ENCODE measurements around the gene MSI1.
A peak's percentile ranks its signal among the peaks of the same experiment; 100 is the strongest.

Gene MSI1

DNA sequence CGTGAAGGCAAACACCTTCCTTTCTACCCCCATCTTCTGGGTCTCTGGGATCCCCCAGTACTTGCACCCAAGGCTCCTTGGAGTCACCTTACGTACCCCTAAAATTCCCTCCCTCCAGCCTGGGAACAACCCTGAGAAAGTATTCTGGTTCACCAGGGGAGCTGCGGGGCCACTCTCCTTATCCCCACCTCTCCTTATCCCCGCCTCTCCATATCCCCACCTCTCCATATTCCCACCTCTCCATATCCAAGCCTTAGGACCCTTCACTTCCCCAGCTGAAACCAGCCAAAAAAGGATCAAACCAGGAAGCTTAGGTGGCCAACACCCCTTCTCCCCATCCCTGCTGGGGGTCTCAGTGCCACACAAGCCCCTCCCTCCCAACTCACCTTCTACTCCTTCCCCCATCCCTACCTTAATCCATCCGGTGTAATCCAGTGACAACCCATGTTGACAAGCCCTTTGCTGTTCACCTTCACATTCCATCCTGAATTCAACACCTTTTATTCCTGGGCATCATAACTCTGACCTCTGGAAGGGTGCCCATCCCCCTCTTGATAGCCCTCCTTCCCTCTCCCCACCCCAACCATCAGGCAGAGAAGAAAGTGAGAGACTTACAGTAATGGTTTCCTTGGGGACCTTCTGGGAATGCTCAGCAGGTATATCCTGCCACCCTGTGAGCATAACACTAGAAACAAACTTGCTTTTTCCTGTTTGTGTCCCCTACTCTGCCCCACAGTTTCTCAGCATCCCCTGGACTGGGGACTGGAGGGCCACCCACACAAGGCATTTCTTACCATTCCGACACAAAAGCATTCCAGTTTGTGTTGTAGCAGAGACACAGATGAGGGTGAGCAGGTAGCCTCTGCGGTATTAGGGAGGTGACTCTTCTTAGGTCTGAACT is 1.6 kb upstream of the MSI1 start:
- TF ChIP-seq JUND (IDR thresholded peaks at IDR 0.05; ENCODE audit: low read depth), result no peak
- no peak for DNase-seq (ENCODE audit: low read depth in 1 of 2, low spot score in 1 of 2)
- in situ Hi-C loops (cut with HindIII; ENCODE audit: low pct_unique_long_range_greater_than_20kb, low sequenced_read_pairs), result no loop called here

DNA sequence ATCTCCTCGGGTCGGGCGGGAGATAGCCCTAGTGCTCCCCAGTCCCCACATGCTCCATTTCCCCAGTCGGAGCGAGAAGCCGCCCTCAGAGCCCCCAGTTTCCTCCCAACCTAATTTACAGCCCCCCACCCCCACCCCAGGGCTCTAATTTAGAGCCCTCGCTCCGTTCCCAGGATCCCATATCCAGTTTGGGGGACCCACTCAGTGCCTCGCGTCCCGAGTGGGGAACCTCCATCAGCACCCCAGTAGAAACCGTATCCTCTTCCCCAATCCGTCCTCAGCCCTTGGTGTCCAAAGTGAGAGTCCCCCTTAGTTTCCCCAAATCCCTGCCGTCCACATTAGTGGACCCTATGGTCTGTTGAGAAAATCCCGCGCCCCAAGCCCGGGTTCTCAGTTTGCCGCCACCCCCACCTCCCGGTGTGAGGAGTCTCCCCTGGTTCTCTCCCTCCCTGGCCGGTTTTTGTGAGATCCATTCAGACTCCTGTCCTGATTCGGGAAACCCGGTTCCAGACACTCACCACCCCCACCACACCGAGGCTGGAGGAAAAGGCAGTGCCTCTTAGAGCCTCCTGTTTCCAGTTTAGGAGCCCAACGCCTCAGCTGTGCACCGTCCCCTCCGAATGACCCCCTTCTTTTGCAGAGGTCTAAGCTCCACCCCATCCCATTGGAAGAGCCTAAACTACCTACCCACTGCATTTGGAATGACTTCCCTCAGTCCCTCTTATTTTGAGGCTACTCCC is 809 bp upstream of the MSI1 start:
- DNase-seq (ENCODE audit: low read depth in 1 of 2, low spot score in 1 of 2), result no peak
- in situ Hi-C loops (cut with HindIII; ENCODE audit: low pct_unique_long_range_greater_than_20kb, low sequenced_read_pairs), result no loop called here
- TF ChIP-seq JUND (IDR thresholded peaks at IDR 0.05; ENCODE audit: low read depth), result no peak

DNA sequence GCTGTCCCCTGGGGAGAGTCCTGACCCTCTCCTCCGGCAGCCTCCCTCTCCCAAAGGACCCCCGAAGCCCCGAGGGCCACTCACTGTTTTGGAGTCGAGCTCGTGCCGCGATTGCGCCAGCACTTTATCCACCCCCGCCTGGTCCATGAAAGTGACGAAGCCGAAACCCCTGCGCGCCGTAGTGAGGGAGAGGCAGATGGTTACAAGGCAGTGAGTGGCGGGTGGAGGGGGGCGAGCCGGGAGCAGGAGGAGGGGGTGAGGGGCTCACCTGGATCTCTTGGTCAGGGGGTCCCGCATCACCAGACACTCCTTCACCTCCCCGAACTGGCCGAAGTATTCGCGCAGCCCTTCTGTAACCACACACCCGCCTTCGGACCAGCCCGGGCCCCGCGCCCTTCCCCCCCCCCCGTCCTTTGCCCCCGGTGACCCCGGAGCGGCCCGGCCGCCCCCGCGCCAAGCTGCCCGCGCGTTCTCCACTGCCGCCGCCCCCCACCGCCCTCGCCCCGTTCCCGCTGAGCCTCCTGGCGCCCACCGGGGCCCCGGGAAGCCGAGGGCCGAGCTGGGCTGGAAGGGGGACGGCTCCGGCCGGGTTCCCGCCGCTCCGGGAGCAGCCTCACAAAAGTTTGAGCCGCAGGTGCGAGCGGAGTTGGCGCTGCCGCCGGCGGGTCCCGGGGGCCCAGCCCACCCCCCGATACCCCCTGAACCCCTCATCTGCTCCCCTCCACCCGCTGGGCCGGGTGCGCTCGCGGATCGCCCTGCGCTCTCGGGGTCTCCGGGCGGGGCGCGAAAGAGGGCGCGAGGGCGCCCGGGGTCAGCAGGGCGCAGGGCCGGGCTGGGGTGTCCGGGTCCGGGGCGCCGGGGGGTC is 808 bp downstream of the MSI1 start:
- in situ Hi-C loops (cut with HindIII; ENCODE audit: low pct_unique_long_range_greater_than_20kb, low sequenced_read_pairs), result no loop called here
- TF ChIP-seq JUND (IDR thresholded peaks at IDR 0.05; ENCODE audit: low read depth), result no peak
- no peak for DNase-seq (ENCODE audit: low read depth in 1 of 2, low spot score in 1 of 2)

DNA sequence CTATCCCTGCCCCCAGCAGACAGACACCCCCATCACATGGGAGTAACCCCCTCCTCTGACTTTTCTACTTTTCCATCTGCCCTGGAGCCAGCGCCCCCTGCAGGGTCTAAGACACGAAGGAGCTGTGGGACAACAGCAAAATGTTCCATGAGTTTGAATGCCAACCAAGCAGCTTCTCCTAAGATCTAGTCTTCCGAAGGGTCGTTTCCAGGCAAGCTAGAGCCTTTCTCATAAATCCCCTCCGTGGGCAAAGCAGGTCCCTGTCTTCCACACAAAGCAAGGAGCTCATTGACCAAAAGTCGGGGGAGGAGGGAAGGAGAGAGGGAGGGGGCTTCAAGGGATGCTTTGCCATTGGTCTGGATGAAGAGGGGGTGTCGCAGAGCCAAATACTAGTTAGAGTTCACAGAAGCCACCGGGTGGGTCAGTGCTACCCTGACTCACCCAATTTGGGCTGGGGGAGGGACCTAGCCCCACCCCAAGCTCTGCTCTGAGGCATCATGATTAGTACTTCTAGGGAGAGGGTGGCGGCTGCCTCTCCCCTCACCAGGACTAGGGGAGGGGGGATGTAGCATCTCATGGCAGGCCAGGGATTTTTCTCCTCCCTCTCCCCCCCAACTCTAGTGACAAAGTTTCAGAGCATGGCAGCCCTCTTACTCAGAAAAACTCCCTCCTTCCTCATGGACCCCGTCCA is 1.6 kb downstream of the MSI1 start:
- TF ChIP-seq JUND (IDR thresholded peaks at IDR 0.05; ENCODE audit: low read depth), result no peak
- DNase-seq (ENCODE audit: low read depth in 1 of 2, low spot score in 1 of 2), result peak in 1 of 2 experiments; percentile 38
- in situ Hi-C loops (cut with HindIII; ENCODE audit: low pct_unique_long_range_greater_than_20kb, low sequenced_read_pairs), result no loop called here

DNA sequence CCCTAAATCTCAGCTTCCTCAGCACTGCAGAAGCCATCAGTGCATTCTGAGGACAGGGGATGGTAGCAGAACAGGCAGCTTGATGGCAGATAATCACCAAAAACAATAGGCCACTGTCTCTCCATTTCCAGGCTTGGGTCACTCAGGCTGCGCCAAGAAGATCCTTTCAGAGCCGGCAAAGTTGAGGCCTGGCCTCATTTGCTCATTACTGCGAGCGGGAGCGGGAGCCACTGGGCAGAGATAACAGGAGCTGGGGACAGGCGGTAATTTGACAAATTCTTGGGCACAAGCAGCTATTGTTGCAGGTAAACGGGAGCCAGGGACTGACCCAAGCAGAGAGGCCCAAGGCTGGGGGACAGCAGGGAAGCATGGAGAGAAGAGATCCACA is 2.1 kb downstream of the MSI1 start:
- no peak for TF ChIP-seq JUND (IDR thresholded peaks at IDR 0.05; ENCODE audit: low read depth)
- in situ Hi-C loops (cut with HindIII; ENCODE audit: low pct_unique_long_range_greater_than_20kb, low sequenced_read_pairs), result no loop called here
- DNase-seq (ENCODE audit: low read depth in 1 of 2, low spot score in 1 of 2), result no peak

DNA sequence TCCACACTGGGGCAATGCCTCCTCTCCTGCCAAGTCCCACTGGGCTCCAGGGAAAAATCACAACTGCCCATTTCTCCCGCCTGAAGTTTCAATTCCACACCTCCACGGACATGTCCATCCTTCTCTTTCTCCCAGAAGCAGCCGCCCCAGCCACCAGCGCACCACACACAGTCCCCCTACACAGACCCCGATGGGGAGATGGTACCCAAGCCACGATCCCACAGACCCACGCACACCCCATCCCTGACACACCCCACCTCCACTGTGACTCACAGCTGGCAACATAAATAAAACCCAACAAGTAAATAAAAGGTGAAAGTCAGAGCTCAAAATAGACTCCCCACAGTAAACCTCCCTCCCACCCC is 2.6 kb downstream of the MSI1 start:
- TF ChIP-seq JUND (IDR thresholded peaks at IDR 0.05; ENCODE audit: low read depth), result no peak
- in situ Hi-C loops (cut with HindIII; ENCODE audit: low pct_unique_long_range_greater_than_20kb, low sequenced_read_pairs), result no loop called here

DNA sequence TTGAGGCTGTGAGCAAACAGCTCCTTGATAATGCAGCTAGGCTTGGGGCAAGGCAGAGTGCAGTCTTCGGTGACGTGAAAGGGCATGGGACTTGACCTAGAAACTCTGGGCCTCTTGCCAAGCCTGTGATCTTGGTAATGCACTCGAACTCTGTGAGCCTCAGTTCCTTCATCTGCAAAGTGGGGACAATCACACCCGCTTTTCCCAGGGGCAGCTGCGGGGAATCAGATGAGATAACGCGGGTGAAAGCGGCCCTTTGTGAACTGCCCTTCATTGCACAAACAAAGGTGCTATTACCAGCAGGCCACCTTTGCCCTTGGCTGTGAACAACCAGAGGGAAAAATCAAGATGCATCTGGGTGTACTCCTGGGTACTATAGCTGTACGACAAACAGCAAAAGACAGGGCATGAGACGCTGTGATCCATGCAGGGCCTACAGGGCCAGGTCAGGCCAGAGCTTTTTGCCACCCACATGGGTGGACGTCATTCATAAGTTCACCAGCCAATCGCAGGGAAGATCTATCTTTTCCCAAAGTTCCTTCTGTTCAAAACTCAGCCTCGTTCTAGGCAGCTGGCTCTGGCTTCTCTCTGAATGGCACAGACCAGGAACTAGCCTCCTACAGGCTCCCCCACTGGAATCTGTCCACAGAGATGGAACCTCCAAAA is 3.2 kb downstream of the MSI1 start:
- TF ChIP-seq JUND (IDR thresholded peaks at IDR 0.05; ENCODE audit: low read depth), result no peak

More for the DNA sequence above, 2.6 kb downstream of the MSI1 start:
- DNase-seq (ENCODE audit: low read depth in 1 of 2, low spot score in 1 of 2), result no peak

DNA sequence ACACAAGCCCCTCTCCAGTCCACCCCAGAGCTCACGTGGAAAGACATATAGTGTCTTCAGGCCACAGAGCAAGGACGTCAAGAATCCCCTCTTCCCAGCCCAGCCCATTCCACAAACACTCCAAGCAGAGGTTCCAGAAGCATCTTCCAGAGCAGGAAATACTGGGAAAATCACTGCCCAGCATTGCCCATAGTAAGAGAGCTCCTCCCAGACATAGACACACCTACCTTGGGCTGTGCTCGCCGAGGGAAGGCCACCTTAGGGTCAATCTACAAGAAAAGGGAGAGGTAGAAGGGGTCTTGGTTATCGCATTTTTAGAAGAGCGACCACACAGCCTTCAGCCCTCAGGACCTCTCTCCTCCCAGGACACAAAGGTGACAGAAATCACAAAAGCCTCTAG is 4.5 kb downstream of the MSI1 start:
- no peak for TF ChIP-seq JUND (IDR thresholded peaks at IDR 0.05; ENCODE audit: low read depth)
- in situ Hi-C loops (cut with HindIII; ENCODE audit: low pct_unique_long_range_greater_than_20kb, low sequenced_read_pairs), result no loop called here

More for the DNA sequence above, 3.2 kb downstream of the MSI1 start:
- DNase-seq (ENCODE audit: low read depth in 1 of 2, low spot score in 1 of 2), result no peak
- in situ Hi-C loops (cut with HindIII; ENCODE audit: low pct_unique_long_range_greater_than_20kb, low sequenced_read_pairs), result no loop called here

DNA sequence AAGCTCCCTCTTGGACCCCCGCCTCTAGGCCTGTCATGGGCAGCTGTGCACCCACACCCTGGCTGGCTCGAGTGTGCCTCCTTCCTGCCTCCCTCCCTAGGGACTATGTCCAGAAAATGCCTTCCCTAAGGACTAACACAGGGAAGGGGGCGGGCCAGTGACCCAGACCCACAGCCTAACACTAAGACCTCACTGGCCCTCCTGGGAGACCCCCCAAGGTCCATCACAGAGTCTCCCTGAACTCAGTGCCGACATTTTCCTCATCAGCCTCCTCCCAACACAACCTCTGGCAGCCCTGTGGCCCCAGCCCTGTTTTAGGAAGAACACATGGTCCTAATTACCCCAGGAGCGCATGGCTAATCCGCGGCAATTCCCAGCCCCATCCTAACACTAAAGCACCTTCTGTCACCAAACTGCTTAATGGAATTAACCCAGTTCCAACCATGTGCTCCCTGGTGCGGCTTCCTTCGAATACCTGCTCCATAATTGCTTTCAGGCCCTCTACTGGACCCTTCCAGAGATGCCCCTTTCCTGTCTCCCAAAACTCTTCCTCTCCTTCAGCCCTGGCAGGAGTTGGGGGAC is 5.6 kb downstream of the MSI1 start:
- DNase-seq (ENCODE audit: low read depth in 1 of 2, low spot score in 1 of 2), result no peak
- no peak for TF ChIP-seq JUND (IDR thresholded peaks at IDR 0.05; ENCODE audit: low read depth)
- in situ Hi-C loops (cut with HindIII; ENCODE audit: low pct_unique_long_range_greater_than_20kb, low sequenced_read_pairs), result no loop called here

More for the DNA sequence above, 4.5 kb downstream of the MSI1 start:
- DNase-seq (ENCODE audit: low read depth in 1 of 2, low spot score in 1 of 2), result no peak

DNA sequence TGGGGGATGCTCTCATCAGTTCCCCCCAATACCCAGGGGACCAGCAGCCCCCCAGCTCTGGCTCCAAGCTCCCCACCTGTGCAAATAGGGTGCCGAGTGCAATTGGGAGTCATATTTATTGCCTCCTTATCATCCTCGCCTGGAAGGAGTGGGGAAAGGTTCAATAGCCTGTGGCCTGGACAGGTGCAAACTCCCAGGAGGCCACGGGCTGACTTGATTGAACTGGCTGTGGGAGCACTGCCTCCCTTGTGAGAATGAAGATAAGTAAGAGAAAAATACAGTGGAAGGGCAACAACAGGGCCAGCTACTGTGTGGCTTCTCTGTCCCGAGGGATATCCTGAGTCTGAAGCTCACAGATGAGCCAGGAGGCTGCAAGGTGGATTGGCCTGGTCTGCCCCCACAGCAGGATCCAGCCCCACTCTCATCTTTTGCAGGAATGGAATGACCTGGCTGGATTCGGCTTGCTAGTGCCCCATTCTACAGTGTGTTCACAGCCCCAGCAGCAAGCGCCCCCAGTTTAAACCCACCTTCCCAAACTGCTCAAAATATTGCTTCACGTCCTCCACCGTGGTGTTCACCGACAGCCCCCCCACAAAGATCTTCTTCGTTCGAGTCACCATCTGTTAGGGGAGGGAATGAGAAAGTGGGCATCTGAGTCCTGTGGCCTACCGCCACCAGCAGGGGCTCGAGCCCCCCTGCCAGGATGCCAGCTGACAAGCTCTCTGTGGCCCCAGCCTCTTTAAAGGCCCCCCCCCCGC is 6.3 kb downstream of the MSI1 start:
- TF ChIP-seq JUND (IDR thresholded peaks at IDR 0.05; ENCODE audit: low read depth), result no peak

More for the DNA sequence above, 6.3 kb downstream of the MSI1 start:
- no peak for DNase-seq (ENCODE audit: low read depth in 1 of 2, low spot score in 1 of 2)
- in situ Hi-C loops (cut with HindIII; ENCODE audit: low pct_unique_long_range_greater_than_20kb, low sequenced_read_pairs), result no loop called here
